SK-N-SH (cell line): ENCODE data around the gene PPP1R18. TPM values are rescaled to one million over a fixed set of nuclear protein-coding genes. Genes with fewer than 3 reads are reported as not detected.

Experiments used
- CHD2 ChIP-seq: fragments of 150-350 bp; IDR thresholded peaks from 2 replicates; pipeline ENCODE4 v1.6.1; 2018; ENCODE audit warnings: low read length; ENCODE audit not compliant: partially characterized antibody
- FOXM1 ChIP-seq: IDR thresholded peaks from 2 replicates; pipeline ENCODE4 v1.4.0; 2012; ENCODE audit warnings: low read depth, mild to moderate bottlenecking
- GABPA ChIP-seq: IDR thresholded peaks from 2 replicates; pipeline ENCODE4 v1.4.0; 2012; ENCODE audit warnings: low read depth, mild to moderate bottlenecking
- GATA2 ChIP-seq: sonication (generic); formaldehyde crosslinking; IDR thresholded peaks from 2 replicates; pipeline ENCODE4 v1.5.0; 2020; ENCODE audit warnings: mild to moderate bottlenecking, missing genetic modification reagents
- JUND ChIP-seq: IDR thresholded peaks from 2 replicates; pipeline ENCODE4 v1.4.0; 2012
- MEF2A ChIP-seq: IDR thresholded peaks from 2 replicates; pipeline ENCODE4 v1.4.0; 2012; ENCODE audit warnings: low read depth, borderline replicate concordance
- MXI1 ChIP-seq: IDR thresholded peaks from 2 replicates; pipeline ENCODE4 v1.6.1; 2012; ENCODE audit warnings: mild to moderate bottlenecking, low read depth, low read length, improper control_type of control experiment
- NFIC ChIP-seq: IDR thresholded peaks from 2 replicates; pipeline ENCODE4 v1.4.0; 2012; ENCODE audit warnings: borderline replicate concordance
- NRF1 ChIP-seq: IDR thresholded peaks from 2 replicates; pipeline ENCODE4 v1.6.1; 2012; ENCODE audit warnings: low read depth, mild to moderate bottlenecking, low read length
- PBX3 ChIP-seq: IDR thresholded peaks from 2 replicates; pipeline ENCODE4; 2012
- POLR2AphosphoS5 ChIP-seq: IDR thresholded peaks from 2 replicates; pipeline ENCODE4 v1.6.1; 2012; ENCODE audit warnings: low read depth, low read length
- RAD21 ChIP-seq: IDR thresholded peaks from 2 replicates; pipeline ENCODE4 v1.6.1; 2012; ENCODE audit warnings: mild to moderate bottlenecking, low read length
- RCOR1 ChIP-seq: fragments of 150-350 bp; IDR thresholded peaks from 2 replicates; pipeline ENCODE4 v1.6.1; 2017; ENCODE audit warnings: antibody characterized with exemption, low read length
- RXRA ChIP-seq: IDR thresholded peaks from 2 replicates; pipeline ENCODE4 v1.4.0; 2012; ENCODE audit warnings: low read depth, mild to moderate bottlenecking, borderline replicate concordance
- SIN3A ChIP-seq: IDR thresholded peaks from 2 replicates; pipeline ENCODE4 v1.6.1; 2012; ENCODE audit warnings: low read depth, mild to moderate bottlenecking, low read length, moderate library complexity, borderline replicate concordance
- SMC3 ChIP-seq: IDR thresholded peaks from 2 replicates; pipeline ENCODE4 v1.6.1; 2012; ENCODE audit warnings: low read depth, low read length, improper control_type of control experiment
- TAF1 ChIP-seq: IDR thresholded peaks from 2 replicates; pipeline ENCODE4 v1.6.1; 2012; ENCODE audit warnings: low read depth, mild to moderate bottlenecking, low read length, moderate library complexity, borderline replicate concordance
- TEAD4 ChIP-seq: IDR thresholded peaks from 2 replicates; pipeline ENCODE4 v1.4.0; 2012; ENCODE audit warnings: mild to moderate bottlenecking, borderline replicate concordance; ENCODE audit not compliant: insufficient read depth
- USF1 ChIP-seq: IDR thresholded peaks from 2 replicates; pipeline ENCODE4 v1.4.0; 2012; ENCODE audit warnings: low read depth, borderline replicate concordance
- YY1 ChIP-seq: IDR thresholded peaks from 2 replicates; pipeline ENCODE4 v1.4.0; 2012; ENCODE audit warnings: low read depth, mild to moderate bottlenecking
- ZBTB33 ChIP-seq: IDR thresholded peaks from 2 replicates; pipeline ENCODE4 v1.4.0; 2012; ENCODE audit warnings: low read depth, borderline replicate concordance
- polyA plus RNA-seq, 3 experiments: library from polyadenylated mRNA; depleted of rRNA; stranded (reverse); fragments of >200 nt; gene quantifications; 2 replicates each; pipeline ENCODE4 v1.2.3, GENCODE V29; 2012
- TF ChIP-seq, protein P1 (sequence below): fragments of 150-350 bp; IDR thresholded peaks from 2 replicates; pipeline ENCODE4 v1.6.1; 2017; ENCODE audit warnings: antibody characterized with exemption, low read length, low read depth, borderline replicate concordance
- TF ChIP-seq, protein P2 (sequence below): fragments of 150-350 bp; IDR thresholded peaks from 2 replicates; pipeline ENCODE4 v1.6.1; 2016; ENCODE audit warnings: mild to moderate bottlenecking, low read depth, low read length
- TF ChIP-seq, protein P3 (sequence below): IDR thresholded peaks from 2 replicates; pipeline ENCODE4 v1.4.0; 2012; ENCODE audit warnings: low read depth

PPP1R18 gene
- polyA plus RNA-seq, 1 of the 3 experiments (the other 2 are of a cell fraction), result 73.2 TPM

DNA sequence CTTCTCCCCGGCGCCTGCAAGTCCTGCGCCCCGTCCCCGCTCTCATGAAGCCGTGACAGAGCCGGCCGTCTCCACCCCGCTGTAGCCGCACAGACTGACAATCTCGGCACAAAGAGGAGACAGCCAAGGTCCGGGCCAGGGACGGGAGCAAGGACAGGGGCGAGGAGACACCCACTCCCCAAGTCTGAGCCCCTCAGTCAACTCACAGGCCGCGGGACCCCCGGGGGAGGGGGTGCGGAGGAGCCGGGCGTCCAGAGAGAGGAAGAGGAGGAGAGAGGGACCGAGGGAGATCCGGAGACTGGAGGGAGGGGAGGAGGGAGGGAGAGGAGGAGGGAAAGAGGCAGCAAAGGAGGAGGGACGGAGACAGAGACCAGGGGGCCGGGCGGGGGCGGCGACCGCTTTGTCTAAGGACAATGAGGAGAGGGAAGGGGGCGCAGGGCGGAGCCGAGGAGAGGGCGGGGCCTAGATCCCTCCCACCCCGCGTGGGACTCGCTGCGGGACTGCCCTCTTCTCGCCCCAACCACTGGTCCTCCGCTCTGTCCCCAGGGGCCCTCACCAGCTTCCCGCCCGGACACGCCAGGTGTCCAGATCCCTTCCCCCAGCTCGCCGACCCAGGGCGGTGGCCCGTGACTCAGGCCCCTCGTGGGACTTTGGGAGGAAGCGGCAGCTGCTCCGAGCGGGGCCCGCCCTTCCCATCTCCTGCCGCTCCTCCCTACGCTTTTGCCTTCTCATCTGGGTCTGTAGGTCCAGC, 638 bp upstream of the PPP1R18 start (continued):
- TF ChIP-seq, protein P1, sequence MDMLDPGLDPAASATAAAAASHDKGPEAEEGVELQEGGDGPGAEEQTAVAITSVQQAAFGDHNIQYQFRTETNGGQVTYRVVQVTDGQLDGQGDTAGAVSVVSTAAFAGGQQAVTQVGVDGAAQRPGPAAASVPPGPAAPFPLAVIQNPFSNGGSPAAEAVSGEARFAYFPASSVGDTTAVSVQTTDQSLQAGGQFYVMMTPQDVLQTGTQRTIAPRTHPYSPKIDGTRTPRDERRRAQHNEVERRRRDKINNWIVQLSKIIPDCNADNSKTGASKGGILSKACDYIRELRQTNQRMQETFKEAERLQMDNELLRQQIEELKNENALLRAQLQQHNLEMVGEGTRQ, result no peak
- TF ChIP-seq USF1 (peak; percentile 36; the same call in 1 of the 2 replicates), RXRA (peak; percentile 53; the same call in 1 of the 2 replicates), GABPA (peak; percentile 39; the same call in 1 of the 2 replicates), YY1 (no peak), TEAD4 (no peak), MEF2A (no peak), NRF1 (no peak), RAD21 (no peak), POLR2AphosphoS5 (peak; percentile 87), SMC3 (no peak), PBX3 (peak; percentile 24), ZBTB33 (0 out of 2 replicates have a peak, but pooled peaks have one; percentile 54), TAF1 (no peak; the same call in none of the 2 replicates), GATA2 (CRISPR knock-in tag) (no peak), RCOR1 (no peak), MXI1 (peak; percentile 25), CHD2 (no peak), NFIC (no peak), JUND (0 out of 2 replicates have a peak, but pooled peaks have one; percentile 47), SIN3A (peak; percentile 96), FOXM1 (no peak)
- TF ChIP-seq, protein P2, sequence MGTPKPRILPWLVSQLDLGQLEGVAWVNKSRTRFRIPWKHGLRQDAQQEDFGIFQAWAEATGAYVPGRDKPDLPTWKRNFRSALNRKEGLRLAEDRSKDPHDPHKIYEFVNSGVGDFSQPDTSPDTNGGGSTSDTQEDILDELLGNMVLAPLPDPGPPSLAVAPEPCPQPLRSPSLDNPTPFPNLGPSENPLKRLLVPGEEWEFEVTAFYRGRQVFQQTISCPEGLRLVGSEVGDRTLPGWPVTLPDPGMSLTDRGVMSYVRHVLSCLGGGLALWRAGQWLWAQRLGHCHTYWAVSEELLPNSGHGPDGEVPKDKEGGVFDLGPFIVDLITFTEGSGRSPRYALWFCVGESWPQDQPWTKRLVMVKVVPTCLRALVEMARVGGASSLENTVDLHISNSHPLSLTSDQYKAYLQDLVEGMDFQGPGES, result no peak
- TF ChIP-seq, protein P3, sequence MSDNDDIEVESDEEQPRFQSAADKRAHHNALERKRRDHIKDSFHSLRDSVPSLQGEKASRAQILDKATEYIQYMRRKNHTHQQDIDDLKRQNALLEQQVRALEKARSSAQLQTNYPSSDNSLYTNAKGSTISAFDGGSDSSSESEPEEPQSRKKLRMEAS, result peak; percentile 52
